ENCODE data around the gene RASGRP3.

RASGRP3 gene

GRCh38 chr2:33451214-33451613 is 25.2 kb upstream of the RASGRP3 start:
- no peak for TF ChIP-seq TEAD4 (IDR thresholded peaks at IDR 0.05)
- TF ChIP-seq EP300 (IDR thresholded peaks at IDR 0.05; ENCODE audit: borderline replicate concordance) = no peak
- no peak for TF ChIP-seq TCF12 (IDR thresholded peaks at IDR 0.05; ENCODE audit: low read depth)
- no peak for TF ChIP-seq CEBPB (IDR thresholded peaks at IDR 0.05)
- TF ChIP-seq USF1 (IDR thresholded peaks at IDR 0.05) = no peak
- TF ChIP-seq RAD21 (IDR thresholded peaks at IDR 0.05; ENCODE audit: low read depth) = no peak
- no peak for TF ChIP-seq NFIC (IDR thresholded peaks at IDR 0.05)
- no peak for TF ChIP-seq TAF1 (IDR thresholded peaks at IDR 0.05; ENCODE audit: low read depth)
- no peak for TF ChIP-seq YY1 (IDR thresholded peaks at IDR 0.05; ENCODE audit: low read depth)
- TF ChIP-seq EGR1 (IDR thresholded peaks at IDR 0.05) = no peak
- no peak for TF ChIP-seq REST (IDR thresholded peaks at IDR 0.05; ENCODE audit: low read depth)
- TF ChIP-seq FOXM1 (IDR thresholded peaks at IDR 0.05; ENCODE audit: borderline replicate concordance, low read depth) = no peak
- TF ChIP-seq ZBTB7A (IDR thresholded peaks at IDR 0.05; ENCODE audit: low read depth) = no peak
- TF ChIP-seq CREB1 (IDR thresholded peaks at IDR 0.05; ENCODE audit: low read depth) = no peak
- TF ChIP-seq MAX (IDR thresholded peaks at IDR 0.05) = no peak

- TF ChIP-seq TCF12 (IDR thresholded peaks at IDR 0.05; ENCODE audit: low read depth) (no peak), USF1 (IDR thresholded peaks at IDR 0.05) (no peak), EP300 (IDR thresholded peaks at IDR 0.05; ENCODE audit: borderline replicate concordance) (no peak)
Measured at GRCh38 chr2:33451825-33452224, 24.6 kb upstream of the RASGRP3 start.

- TF ChIP-seq CEBPB (IDR thresholded peaks at IDR 0.05) (no peak), TEAD4 (IDR thresholded peaks at IDR 0.05) (no peak), MAX (IDR thresholded peaks at IDR 0.05) (no peak), RAD21 (IDR thresholded peaks at IDR 0.05; ENCODE audit: low read depth) (no peak), TAF1 (IDR thresholded peaks at IDR 0.05; ENCODE audit: low read depth) (no peak), NFIC (IDR thresholded peaks at IDR 0.05) (no peak), ZBTB7A (IDR thresholded peaks at IDR 0.05; ENCODE audit: low read depth) (no peak), EGR1 (IDR thresholded peaks at IDR 0.05) (no peak), TCF12 (IDR thresholded peaks at IDR 0.05; ENCODE audit: low read depth) (no peak)
Measured at GRCh38 chr2:33452545-33452944, 23.9 kb upstream of the RASGRP3 start.

- no peak for TF ChIP-seq CEBPB (IDR thresholded peaks at IDR 0.05)
- TF ChIP-seq EGR1 (IDR thresholded peaks at IDR 0.05) = no peak
- no peak for TF ChIP-seq FOXM1 (IDR thresholded peaks at IDR 0.05; ENCODE audit: borderline replicate concordance, low read depth)
- TF ChIP-seq CREB1 (IDR thresholded peaks at IDR 0.05; ENCODE audit: low read depth) = no peak
- no peak for TF ChIP-seq REST (IDR thresholded peaks at IDR 0.05; ENCODE audit: low read depth)
- no peak for TF ChIP-seq ZBTB7A (IDR thresholded peaks at IDR 0.05; ENCODE audit: low read depth)
- TF ChIP-seq RAD21 (IDR thresholded peaks at IDR 0.05; ENCODE audit: low read depth) = no peak
- TF ChIP-seq USF1 (IDR thresholded peaks at IDR 0.05) = no peak
- no peak for TF ChIP-seq TAF1 (IDR thresholded peaks at IDR 0.05; ENCODE audit: low read depth)
- TF ChIP-seq TEAD4 (IDR thresholded peaks at IDR 0.05) = no peak
Measured at GRCh38 chr2:33453905-33454479, 22.5 kb upstream of the RASGRP3 start.

- TF ChIP-seq ZBTB7A (IDR thresholded peaks at IDR 0.05; ENCODE audit: low read depth) = no peak
- peak; percentile 18; the same call in 1 of the 2 replicates for TF ChIP-seq CEBPB (IDR thresholded peaks at IDR 0.05)
Measured at GRCh38 chr2:33457556-33458247, 18.7 kb upstream of the RASGRP3 start.

All from Ishikawa (cell line).